HEK293 (cell line): ENCODE measurements around the gene SPAG5.

ENCODE experiments used
- CTCF ChIA-PET: fragments of 350-600 bp; formaldehyde crosslinking; extraction: SDS; loops from one replicate; lab custom pipeline; 2021; ENCODE audit warnings: antibody characterized with exemption; lab: Yijun Ruan, JAX
- POLR2A ChIA-PET: fragments of 300-600 bp; formaldehyde crosslinking; extraction: SDS; loops from one replicate; lab custom pipeline; 2020; ENCODE audit warnings: antibody characterized with exemption, inconsistent platforms; lab: Yijun Ruan, JAX
- H3K27ac ChIP-seq: fragments of 200-500 bp; sonication (Bioruptor generic); 2 replicates; pipeline ENCODE4 v1.5.1; 2014; ENCODE audit warnings: low read depth, low read length, control low read depth, inconsistent platforms; ENCODE audit errors: extremely low read depth
- H3K36me3 ChIP-seq, 2 experiments: fragments of 200-500 bp in 1 of 2; sonication (Bioruptor generic) in 1 of 2; 1 replicate in 1 of 2; 2 replicates in 1 of 2; pipeline ENCODE4 v1.5.1; 2014 to 2017; ENCODE audit warnings: inconsistent platforms in 2 of 2, low read length in 2 of 2; ENCODE audit not compliant: control insufficient read depth in 2 of 2, insufficient read depth in 1 of 2
- H3K4me1 ChIP-seq: fragments of 200-500 bp; sonication (Bioruptor generic); 2 replicates; pipeline ENCODE4 v1.5.1; 2014; ENCODE audit warnings: mild to moderate bottlenecking, low read length, inconsistent platforms; ENCODE audit not compliant: control insufficient read depth, insufficient read depth
- H3K4me3 ChIP-seq: 2 replicates; pipeline ENCODE4 v1.5.1; 2011; ENCODE audit warnings: low read depth, mild to moderate bottlenecking, control low read depth, low read length, moderate library complexity
- H3K9me3 ChIP-seq: fragments of 200-500 bp; sonication (Bioruptor generic); 2 replicates; pipeline ENCODE4 v1.5.1; 2014; ENCODE audit warnings: low read depth, low read length, inconsistent platforms; ENCODE audit not compliant: control insufficient read depth, insufficient read depth
- FEZF1 ChIP-seq: fragments of 450-650 bp; formaldehyde crosslinking; IDR thresholded peaks from 2 replicates; pipeline ENCODE4 v1.5.1; 2016; ENCODE audit warnings: missing biosample characterization, missing genetic modification characterization
- GLI2 ChIP-seq: fragments of 450-650 bp; formaldehyde crosslinking; IDR thresholded peaks from 2 replicates; pipeline ENCODE4; 2017; ENCODE audit warnings: missing biosample characterization, missing genetic modification characterization, low read depth, borderline replicate concordance
- PRDM1 ChIP-seq: fragments of 450-650 bp; formaldehyde crosslinking; IDR thresholded peaks from 2 replicates; pipeline ENCODE4; 2016; ENCODE audit warnings: missing biosample characterization, missing genetic modification characterization
- ZBTB11 ChIP-seq: fragments of 450-650 bp; formaldehyde crosslinking; conservative IDR thresholded peaks from 2 replicates; pipeline ENCODE4 v1.5.1; 2016; ENCODE audit warnings: low read depth, missing biosample characterization, missing genetic modification characterization
- ZBTB20 ChIP-seq: fragments of 450-650 bp; formaldehyde crosslinking; IDR thresholded peaks from 2 replicates; pipeline ENCODE4 v1.5.1; 2016; ENCODE audit warnings: missing biosample characterization, missing genetic modification characterization
- ZBTB8A ChIP-seq: fragments of 450-650 bp; formaldehyde crosslinking; IDR thresholded peaks from 2 replicates; pipeline ENCODE4 v1.5.1; 2016; ENCODE audit warnings: missing biosample characterization, missing genetic modification characterization
- ZNF239 ChIP-seq: fragments of 450-650 bp; formaldehyde crosslinking; IDR thresholded peaks from 2 replicates; pipeline ENCODE4 v1.5.1; 2016; ENCODE audit warnings: missing biosample characterization, missing genetic modification characterization
- ZNF362 ChIP-seq: fragments of 450-650 bp; formaldehyde crosslinking; IDR thresholded peaks from 2 replicates; pipeline ENCODE4 v1.5.1; 2016; ENCODE audit warnings: missing biosample characterization, missing genetic modification characterization
- ZNF521 ChIP-seq: fragments of 450-650 bp; formaldehyde crosslinking; IDR thresholded peaks from 2 replicates; pipeline ENCODE4 v1.5.1; 2017; ENCODE audit warnings: missing biosample characterization, mild to moderate bottlenecking, missing genetic modification characterization
- ZNF544 ChIP-seq: fragments of 450-650 bp; formaldehyde crosslinking; IDR thresholded peaks from 2 replicates; pipeline ENCODE4 v1.5.0; 2017; ENCODE audit warnings: missing biosample characterization, missing genetic modification characterization
- ZNF560 ChIP-seq: fragments of 450-650 bp; formaldehyde crosslinking; IDR thresholded peaks from 2 replicates; pipeline ENCODE4 v1.5.1; 2017; ENCODE audit warnings: missing biosample characterization, missing genetic modification characterization, borderline replicate concordance
- ZNF645 ChIP-seq: fragments of 450-650 bp; formaldehyde crosslinking; IDR thresholded peaks from 2 replicates; pipeline ENCODE4; 2016; ENCODE audit warnings: missing biosample characterization, missing genetic modification characterization
- ZNF658 ChIP-seq: fragments of 450-650 bp; formaldehyde crosslinking; IDR thresholded peaks from 2 replicates; pipeline ENCODE4; 2016; ENCODE audit warnings: missing biosample characterization, missing genetic modification characterization
- ZNF707 ChIP-seq: fragments of 450-650 bp; formaldehyde crosslinking; IDR thresholded peaks from 2 replicates; pipeline ENCODE4 v1.5.1; 2016; ENCODE audit warnings: missing biosample characterization, missing genetic modification characterization
- TF ChIP-seq, protein P1 (sequence below): fragments of 450-650 bp; formaldehyde crosslinking; IDR thresholded peaks from 2 replicates; pipeline ENCODE4 v1.5.1; 2016; ENCODE audit warnings: missing biosample characterization, missing genetic modification characterization

The SPAG5 gene

GRCh38 chr17:28616281-28616680, 17.5 kb upstream of the SPAG5 start:
- no peaks in the 10 kb centered on the region for H3K4me1 ChIP-seq
- TF ChIP-seq ZNF560 (tag by site-specific recombination) (no peak), FEZF1 (no peak), PRDM1 (tag by site-specific recombination) (no peak), ZNF544 (tag by site-specific recombination) (no peak), ZNF707 (no peak), ZNF658 (tag by site-specific recombination) (no peak), ZBTB11 (tag by site-specific recombination) (no peak), ZNF521 (no peak), ZBTB8A (tag by site-specific recombination) (no peak), ZNF645 (tag by site-specific recombination) (no peak), ZBTB20 (tag by site-specific recombination) (no peak), ZNF239 (no peak)
- TF ChIP-seq, protein P1, sequence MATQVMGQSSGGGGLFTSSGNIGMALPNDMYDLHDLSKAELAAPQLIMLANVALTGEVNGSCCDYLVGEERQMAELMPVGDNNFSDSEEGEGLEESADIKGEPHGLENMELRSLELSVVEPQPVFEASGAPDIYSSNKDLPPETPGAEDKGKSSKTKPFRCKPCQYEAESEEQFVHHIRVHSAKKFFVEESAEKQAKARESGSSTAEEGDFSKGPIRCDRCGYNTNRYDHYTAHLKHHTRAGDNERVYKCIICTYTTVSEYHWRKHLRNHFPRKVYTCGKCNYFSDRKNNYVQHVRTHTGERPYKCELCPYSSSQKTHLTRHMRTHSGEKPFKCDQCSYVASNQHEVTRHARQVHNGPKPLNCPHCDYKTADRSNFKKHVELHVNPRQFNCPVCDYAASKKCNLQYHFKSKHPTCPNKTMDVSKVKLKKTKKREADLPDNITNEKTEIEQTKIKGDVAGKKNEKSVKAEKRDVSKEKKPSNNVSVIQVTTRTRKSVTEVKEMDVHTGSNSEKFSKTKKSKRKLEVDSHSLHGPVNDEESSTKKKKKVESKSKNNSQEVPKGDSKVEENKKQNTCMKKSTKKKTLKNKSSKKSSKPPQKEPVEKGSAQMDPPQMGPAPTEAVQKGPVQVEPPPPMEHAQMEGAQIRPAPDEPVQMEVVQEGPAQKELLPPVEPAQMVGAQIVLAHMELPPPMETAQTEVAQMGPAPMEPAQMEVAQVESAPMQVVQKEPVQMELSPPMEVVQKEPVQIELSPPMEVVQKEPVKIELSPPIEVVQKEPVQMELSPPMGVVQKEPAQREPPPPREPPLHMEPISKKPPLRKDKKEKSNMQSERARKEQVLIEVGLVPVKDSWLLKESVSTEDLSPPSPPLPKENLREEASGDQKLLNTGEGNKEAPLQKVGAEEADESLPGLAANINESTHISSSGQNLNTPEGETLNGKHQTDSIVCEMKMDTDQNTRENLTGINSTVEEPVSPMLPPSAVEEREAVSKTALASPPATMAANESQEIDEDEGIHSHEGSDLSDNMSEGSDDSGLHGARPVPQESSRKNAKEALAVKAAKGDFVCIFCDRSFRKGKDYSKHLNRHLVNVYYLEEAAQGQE (tag by site-specific recombination): no peak
- H3K4me3 ChIP-seq: no peak overlapping the region
- POLR2A ChIA-PET: interaction anchor here (0.8 kb wide), 1 partner anchor 31 kb away, joined by 3 read pairs; no protein-coding TSS in a partner anchor
- peaks cover 73 to 98% of the 10 kb centered on the region in 2 experiments for H3K36me3 ChIP-seq
- no peak overlapping the region for H3K27ac ChIP-seq
- CTCF ChIA-PET: interaction anchor here (0.5 to 7.3 kb wide), 5 partner anchors 11 to 86 kb away, joined by 3 to 46 read pairs (median 3); no protein-coding TSS in a partner anchor
- no peaks in the 10 kb centered on the region for H3K9me3 ChIP-seq

DNA sequence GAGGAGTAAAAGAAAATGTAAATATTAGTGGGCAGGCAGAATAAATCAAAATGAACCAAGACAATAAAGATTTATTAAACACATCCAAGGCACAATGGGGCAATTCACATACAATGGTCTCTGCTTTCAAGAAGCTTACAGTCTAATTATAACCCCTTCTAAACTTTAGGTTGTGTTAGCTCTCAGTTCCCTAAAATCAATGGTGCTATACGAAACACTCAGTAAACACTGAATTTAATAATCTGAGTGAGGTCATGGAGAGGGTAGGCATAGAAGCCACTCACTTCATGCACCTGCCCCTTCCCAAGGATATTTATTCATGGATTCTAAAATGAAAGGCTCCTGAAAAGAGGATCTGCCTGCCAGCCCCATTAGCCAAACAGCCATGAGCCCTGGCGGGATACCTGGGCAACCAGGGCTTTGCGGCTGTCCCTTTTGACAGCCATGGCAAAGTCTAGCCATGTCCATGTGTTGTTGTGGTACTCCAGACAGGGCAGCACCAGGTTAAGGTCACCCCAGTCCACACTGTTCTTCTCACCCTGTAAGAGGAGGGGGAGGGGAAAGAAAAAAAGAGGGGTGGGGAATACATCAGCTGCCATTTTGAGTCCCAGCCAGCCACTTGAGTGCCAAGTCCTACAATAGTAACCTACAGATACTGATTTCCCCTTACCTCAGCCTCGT, 16.6 kb upstream of the SPAG5 start:
- H3K36me3 ChIP-seq: peaks cover 73 to 98% of the 10 kb centered on the region in 2 experiments
- ChIA-PET POLR2A (interaction anchor here (0.8 kb wide), 1 partner anchor 32 kb away, joined by 3 read pairs; no protein-coding TSS in a partner anchor), CTCF (interaction anchor here (0.5 to 7.3 kb wide), 4 partner anchors 28 to 123 kb away, joined by 3 to 46 read pairs (median 6); no protein-coding TSS in a partner anchor)
- TF ChIP-seq GLI2 (tag by site-specific recombination): no peak
- TF ChIP-seq ZNF362 (tag by site-specific recombination): no peak
- TF ChIP-seq, all 188 proteins: peak for 0
- no peak overlapping the region for H3K4me3 ChIP-seq
- H3K9me3 ChIP-seq: no peaks in the 10 kb centered on the region
- no peaks in the 10 kb centered on the region for H3K4me1 ChIP-seq
- no peak overlapping the region for H3K27ac ChIP-seq
